ENCODE measurements around the gene ADAMTS18.

Gene ADAMTS18

DNA sequence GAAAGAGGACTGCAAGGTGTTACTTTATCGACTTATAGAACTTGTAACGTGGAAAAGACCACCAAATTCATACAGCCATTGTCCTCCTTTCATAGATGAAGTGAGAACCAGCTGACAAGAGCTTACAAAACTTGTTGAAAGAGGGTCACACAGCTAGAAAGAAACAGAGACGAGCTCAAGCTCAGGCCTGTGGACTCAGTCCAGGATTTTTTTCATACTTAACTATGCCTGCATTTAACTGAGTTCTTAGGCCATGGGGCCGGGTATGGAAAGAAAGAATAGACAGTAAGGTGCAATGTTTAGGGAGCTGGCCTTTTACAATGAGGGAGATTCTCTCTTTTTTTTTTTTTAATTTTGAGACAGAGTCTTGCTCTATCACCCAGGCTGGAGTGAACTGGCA is 106.1 kb downstream of the ADAMTS18 start:
- DNase-seq (ENCODE audit: low read depth): no peak

DNA sequence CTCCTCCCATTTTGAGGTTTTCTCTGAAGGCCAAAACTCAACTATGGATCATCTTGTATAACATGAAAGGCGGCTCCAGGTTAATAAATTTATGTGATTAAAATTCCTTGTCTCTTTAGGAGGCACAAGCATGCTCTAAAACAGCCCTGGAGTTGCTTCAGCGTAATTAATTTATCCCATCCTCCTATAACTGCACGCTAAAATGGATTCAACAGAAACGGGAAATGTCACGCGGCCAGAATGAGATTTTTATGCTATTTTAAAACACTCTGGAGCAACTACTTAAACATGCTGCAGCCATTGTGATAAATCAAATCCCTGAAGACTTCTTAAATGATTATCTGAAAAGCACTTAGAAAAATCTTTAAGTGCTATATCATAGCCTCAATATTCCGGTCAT is 106.6 kb downstream of the ADAMTS18 start:
- no peak for DNase-seq (ENCODE audit: low read depth)

DNA sequence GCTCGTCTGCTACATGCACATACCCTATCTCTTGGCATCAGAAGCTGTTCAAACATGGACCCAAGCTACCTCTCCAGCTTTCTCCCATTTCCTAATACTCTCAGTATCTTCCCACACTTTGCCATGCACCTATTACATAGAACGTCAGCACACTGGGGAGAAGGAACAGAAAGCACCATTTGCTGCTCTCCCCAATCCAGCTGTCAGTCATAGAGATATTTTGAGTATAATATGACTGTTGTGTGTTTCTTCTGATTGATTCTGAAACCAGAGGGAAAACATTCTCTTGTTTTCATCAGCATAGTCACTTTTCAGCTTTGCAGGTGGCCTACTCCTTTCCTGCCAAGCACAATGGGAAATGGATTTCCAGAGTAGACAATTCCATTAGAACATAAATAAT is 107.1 kb downstream of the ADAMTS18 start:
- DNase-seq (ENCODE audit: low read depth): no peak

DNA sequence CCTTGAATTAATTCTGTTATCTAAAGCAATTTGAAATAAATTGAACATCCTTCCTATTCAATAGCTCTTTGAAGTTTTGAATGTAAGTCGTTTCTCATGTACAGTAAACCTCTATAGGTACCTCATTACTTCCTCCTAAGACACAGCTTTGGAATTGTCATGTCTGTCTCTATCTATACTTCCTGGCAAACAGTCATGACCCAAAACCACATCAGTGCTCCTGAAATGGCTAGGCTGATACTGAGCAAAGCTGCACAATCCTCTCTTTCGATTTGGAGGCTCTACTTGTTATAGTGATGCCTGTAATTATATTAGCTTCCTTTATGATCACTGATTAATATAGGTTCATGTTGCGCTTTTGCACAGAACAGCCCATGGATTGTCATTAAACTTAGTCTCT is 110.1 kb downstream of the ADAMTS18 start:
- no peak for DNase-seq (ENCODE audit: low read depth)

DNA sequence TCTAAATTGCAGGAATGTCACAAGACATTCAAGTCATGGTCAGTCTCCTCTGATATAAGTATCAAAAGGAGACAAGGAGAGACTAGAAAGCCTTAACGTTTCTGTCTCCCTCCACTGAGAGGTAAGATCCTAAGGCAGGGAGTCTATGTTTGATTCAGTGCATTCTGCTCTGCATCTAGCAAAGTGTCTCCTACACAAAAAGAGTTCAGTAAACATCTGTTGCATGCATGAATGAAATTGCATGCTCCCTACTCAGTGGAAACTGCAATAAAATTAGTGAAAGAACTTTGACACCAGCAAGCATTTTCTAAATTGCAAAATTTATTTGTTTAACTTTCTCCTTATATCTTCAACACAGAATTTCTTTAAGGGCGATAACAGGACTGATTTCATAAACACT is 111.1 kb downstream of the ADAMTS18 start:
- no peak for DNase-seq (ENCODE audit: low read depth)

DNA sequence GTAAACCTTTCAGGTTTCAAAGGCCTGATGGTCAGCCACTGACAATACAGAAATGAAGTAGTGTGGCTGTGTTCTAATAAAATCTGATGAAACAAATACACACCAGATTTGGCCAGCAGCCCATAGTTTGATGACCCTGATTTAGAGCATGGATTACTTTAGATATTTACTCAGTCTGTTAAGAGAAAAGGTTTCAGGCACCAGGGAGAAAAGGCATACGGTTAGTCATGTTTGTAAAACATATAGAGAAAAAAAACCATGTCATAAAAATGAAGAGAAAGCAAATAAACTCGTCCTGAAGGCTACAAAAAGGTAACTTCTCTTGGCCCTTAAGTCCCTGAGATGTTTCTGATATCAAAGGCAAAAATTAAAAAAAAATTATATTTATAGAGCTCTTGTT is 112.1 kb downstream of the ADAMTS18 start:
- no peak for DNase-seq (ENCODE audit: low read depth)

DNA sequence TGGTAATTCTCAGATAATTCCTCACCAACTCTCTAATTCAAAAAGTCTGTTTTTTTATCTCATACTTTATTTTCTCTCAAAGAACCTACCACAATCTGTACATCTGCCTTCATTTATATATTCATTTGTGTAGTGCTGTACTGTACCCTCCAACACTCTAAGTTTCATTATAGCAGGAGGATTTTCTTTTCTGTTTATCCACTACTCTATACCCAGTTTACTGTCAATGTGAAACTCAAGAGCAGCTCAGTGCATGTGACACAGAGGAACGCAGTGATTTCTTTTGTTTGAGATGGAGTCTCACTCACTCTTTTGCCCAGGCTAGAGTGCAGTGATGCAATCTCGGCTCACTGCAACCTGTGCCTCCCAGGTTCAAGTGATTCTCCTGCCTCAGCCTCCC is 117.8 kb downstream of the ADAMTS18 start:
- no peak for DNase-seq (ENCODE audit: low read depth)

DNA sequence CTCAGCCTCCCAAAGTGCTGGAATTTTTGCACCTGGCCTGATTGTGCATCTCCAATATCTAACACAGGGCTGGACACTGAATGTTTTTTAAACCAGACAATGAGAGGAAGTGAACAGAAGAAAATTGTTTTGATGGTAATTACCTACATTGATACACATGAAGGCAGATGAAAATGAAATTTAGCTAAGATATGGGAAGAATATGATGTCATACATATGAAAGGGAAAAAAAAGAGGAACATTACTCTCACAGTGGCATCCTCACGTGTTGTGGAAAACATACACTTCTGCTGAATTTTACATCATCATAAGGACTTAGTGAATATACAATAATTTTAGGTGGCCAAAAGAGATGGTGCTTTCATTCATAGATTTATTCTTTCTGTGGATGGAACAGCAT is 124.0 kb downstream of the ADAMTS18 start:
- DNase-seq (ENCODE audit: low read depth): no peak

DNA sequence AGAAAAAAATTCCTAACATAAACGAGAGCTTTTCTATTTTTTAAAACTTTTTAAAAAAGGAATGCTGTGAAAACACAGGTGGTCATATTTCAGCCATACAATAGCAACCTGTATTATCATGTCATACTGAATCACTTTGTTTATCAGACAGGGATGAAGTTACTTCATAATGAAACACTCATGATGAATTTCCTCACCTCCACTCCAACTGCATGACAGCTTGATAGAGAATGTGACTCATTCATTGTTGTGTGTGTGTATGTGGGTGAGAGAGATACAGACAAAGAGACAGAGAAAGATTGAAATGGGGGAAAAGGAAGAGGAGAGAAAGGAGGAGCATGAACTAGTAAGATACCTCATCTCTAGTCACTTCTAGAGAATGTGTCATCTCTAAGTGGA is 126.7 kb downstream of the ADAMTS18 start:
- DNase-seq (ENCODE audit: low read depth): no peak

DNA sequence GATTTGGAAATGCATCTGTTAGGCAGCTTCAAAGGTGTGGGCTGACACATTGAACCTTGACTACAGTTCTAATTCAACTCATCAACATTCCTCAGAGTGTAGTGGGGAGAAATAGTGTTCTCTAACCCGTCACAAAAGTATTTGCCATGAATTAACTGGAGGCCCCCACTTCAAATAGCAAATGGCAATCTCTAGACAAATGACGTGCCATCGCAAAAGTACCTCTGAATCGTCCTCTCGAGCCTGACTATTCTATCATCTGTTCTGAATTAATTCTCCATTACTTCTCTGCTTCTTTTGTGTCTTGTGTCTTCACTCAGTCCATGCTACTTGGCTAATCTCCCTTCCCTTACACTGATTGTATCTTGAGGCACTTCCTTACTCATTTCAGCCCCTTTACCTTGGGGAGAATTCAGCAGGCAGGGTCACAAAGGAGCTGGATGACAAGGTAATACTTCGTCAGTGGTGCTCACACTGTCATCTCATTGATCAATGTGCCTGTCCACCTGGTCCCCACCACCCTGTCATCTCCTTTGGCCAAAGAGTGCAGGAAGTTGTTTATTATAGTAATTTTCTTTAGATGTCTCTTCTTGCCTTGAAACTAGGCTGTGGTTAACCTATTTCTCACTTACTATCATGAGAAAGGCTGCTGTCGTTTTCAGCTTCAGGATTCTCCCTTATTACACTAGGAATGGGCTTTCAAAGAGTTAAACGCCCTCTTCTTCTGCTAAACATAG is 127.2 kb downstream of the ADAMTS18 start:
- no peak for DNase-seq (ENCODE audit: low read depth)

DNA sequence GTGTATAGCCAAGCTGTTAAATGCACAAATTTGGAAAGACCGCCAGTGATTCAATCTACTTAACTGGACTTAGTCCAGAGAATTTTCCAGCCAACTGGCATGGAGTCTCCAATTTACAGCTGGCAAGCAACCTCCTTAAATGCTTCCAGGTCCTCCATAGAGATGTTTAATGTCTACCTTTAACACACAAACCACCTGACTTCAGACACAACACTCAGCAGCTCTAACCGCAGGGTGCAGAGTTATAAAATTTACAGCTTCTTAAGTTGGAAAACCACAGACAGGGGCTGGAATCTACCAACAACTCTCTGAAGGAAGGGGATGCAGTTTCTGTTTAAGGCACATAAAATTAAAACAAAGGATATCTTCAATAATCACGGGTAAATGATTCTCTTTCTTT is 128.8 kb downstream of the ADAMTS18 start:
- DNase-seq (ENCODE audit: low read depth): no peak

DNA sequence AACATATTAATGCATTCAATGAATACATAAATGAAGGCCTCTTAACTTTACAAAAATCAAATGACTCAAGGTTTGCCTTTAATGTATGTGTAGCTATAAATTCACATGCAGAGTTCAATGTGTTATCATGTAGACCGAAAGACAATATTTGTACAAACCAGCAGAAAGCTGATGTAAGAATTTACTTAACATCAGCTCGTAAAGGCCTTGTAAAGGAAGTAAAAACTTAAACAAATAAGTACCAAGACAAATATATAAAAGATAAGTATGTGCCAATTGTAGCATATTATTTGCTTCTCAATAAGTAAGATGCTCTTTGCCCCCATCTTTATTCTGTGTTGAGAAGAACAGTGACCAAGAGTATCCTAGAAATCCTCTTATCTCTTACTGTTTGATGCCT is 130.0 kb downstream of the ADAMTS18 start:
- DNase-seq (ENCODE audit: low read depth): no peak

DNA sequence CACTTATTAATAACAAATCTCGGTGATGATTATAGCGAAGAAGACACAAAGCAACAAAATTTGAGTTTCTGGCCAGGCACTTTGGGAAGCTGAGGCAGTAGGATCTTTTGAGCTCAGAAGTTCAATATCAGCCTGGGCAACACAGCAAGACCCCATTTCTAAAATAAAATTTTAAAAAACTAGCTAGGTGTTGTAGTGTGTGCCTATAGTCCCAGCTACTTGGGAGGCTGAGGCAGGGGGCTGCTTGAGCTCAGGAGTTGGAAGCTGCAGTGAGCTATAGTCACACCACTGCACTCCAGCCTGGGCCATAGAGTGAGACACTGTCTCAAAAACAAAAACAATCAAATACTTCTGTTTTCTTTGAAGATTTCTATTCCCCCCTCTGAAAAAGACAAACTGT is 130.7 kb downstream of the ADAMTS18 start:
- DNase-seq (ENCODE audit: low read depth): no peak

DNA sequence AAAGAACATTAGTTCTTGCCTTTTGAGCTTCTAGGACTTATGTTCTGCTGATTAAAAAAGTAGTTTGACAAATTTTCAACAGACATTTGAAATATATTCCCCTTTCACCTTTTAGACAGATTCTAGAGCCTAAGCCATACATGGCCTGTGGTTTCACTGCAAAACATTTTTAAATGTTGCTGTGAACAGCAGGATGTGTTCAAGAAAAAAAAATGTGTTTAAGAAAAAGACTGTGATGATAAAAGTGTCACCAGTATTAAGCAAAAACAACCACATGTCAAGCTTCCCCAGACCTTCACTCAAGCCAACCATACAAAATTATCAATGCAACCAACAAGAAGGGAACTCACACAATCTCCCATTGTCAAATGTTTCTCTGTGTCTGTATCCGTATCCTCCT is 132.2 kb downstream of the ADAMTS18 start:
- DNase-seq (ENCODE audit: low read depth): no peak

DNA sequence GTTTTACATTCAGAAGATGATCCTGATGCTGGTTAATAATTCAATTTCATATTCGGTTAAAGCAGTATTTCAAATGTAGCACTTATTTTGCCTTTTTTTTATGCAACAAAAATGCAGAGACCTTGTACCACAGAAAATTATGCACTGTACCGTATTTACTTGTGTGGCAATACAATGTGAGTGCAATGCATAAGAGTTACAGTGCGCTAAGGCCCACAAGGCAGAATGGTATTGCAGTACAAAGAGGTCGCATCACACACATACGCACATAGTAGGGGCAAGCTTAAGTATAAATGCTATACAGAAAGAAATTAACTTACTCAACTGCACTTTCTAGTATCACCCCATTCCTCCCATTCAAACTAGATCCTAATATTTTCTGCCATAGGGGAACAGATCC is 132.6 kb downstream of the ADAMTS18 start:
- DNase-seq (ENCODE audit: low read depth): no peak

DNA sequence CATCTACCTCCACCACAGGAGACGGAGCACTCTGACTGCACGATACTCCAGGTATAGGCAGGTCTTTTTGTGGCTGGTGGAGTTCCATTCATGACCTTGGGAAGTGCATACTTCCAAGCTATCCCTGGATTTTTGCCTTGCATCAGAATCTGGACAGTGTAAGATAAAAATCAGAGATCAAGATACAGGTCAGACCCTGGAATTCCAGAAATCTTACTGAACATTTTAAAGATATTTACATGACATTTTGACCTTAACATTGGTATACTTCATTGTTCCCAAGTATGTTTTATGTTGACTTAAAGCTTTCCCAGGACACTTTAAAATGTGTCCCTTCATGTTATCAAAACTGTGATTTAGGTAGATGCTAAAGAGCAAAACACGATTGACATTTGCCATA is 134.6 kb downstream of the ADAMTS18 start:
- DNase-seq (ENCODE audit: low read depth): no peak

DNA sequence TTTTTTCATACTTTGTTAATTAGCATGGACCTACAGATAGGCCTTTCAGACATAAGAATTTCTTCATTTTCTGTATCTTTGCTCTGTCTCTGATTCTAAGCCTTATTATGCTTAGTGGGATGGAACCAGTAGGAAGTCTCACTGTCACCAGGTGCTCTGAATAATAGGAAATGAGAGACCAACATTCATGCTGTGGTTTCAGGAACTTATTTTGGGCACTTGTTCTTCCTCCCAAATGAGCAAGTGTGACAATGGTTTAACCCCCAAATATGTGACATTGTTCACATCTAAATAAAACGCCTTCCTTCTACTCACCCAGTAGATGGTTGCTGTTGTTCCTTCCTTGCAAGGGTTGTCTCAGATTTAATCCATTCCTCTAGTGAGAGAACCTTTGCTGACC is 135.4 kb downstream of the ADAMTS18 start:
- no peak for DNase-seq (ENCODE audit: low read depth)

DNA sequence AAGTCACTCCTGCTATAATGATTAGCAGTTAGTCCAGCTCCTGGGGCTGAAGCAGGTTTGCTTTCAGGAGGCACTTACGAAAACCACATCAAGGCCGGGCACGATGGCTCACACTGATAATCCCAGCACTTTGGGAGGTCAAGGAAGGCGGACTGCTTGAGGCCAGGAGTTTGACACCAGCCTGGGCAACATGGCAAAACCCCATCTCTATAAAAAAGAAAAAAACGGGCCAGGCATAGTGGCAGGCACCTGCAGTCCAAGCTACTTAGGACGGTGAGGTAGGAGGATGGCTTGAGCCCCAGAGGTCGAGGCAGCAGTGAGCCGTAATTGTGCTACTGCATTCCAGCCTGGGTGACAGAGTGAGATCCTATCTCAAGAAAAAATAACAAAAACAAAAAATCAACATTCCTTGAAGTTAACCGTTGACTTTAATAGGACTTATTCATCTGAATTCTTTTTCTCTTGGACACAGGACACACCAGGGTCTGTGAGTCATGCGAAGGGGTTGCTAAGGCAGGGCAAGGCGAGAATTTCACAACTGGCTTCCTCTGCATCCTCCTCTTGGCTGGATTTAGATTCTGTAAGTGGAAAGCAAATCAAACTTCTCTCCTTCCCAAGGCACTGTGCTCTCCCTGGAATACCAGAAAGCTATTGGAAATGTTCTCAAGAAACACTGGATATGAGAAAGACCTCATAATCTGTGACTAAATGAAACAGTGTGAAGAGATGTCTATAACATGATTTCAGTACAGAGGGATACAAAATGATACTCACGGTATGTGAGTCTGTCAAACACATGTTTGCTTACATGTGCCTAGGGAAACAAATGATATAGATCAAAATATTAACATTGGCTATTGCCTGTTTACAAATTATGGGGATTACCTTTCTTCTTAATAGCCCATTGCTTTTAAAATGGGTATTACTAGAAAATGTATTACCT is 136.1 kb downstream of the ADAMTS18 start:
- peak; percentile 84 for DNase-seq (ENCODE audit: low read depth)

DNA sequence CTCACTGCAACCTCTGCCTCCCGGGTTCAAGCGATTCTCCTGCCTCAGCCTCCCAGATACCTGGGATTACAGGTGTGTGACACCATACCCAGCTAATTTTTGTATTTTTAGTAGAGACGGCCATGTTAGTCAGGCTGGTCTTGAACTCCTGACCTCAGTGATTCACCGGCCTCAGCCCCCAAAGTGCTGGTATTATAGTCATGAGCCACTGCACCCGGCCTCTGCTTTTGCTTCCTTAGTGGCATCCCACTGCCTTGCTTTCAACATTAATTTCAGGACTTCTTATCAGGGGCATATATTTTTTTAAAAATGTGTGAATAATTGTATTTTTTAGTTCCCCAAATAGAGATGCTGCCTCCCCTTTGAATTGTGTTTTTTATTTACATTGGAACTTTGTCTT is 136.8 kb downstream of the ADAMTS18 start:
- DNase-seq (ENCODE audit: low read depth): no peak

DNA sequence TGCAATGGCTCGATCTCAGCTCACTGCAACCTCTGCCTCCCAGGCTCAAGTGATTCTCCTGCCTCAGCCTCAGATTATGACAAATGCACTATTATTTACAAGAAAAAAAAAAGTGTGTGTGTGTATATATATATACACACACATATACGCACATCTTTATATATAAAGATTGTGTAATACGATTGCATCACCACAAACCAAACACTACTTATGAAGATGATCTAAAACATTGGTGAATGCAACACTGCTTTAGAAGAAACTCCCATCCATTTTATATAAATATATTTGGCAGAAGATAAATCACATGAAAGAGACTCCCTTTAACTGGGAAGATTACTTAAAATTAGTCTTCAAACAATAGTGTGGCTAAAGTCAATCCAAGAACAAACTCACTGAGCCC is 138.9 kb downstream of the ADAMTS18 start:
- DNase-seq (ENCODE audit: low read depth): no peak

DNA sequence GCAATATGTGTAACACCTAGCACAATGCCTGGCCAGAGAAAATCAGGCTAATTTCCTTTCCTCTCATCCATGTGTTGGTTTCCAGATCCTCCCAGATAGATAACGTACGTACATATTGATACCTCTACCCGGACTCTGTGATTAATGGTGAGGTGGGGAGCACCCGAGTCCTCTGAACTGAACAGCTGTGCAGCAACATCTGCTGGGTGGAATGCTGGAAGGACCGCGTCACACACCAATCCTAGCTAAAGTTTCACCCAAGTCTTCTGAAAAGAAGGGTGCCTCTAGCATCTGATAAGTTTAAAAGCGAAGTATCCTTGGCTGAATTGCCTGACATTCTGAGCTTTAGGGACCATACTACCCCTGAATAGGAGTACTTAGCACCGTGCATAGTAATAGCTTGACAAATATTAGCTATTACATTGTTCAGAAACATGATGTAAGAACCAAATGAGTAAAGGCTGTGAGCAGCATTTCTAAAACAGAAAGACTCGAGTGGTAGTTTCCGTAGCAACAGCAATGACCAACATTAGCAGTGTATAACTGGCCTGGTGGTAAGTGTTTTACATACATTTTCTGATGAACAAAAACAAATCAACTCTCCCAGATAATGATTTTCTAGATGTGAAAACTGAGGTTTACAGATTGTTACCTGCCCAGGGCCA is 144.3 kb downstream of the ADAMTS18 start:
- DNase-seq (ENCODE audit: low read depth): peak; percentile 29

DNA sequence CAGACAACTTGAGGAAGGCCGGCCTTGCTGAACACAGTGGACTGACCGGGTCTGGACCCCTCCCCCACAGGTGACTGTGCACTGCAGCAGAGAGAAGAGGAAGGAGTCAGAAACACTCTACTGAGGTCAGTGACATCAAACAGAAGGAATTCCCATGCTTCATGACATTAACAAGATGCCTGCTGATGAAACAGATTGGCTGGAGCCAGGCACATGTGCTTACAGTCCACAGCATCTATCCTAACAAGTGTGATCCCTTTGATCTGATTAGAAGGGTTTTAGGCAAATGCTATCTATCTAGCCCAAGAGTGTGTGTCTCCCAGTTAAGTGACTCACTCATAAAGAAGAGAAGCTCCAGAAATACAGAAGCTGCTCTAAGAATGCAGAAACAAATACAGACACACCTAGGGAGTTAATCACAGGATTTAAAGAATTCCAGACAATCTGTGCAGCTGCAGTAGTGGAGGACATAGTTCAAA is 145.5 kb downstream of the ADAMTS18 start:
- DNase-seq (ENCODE audit: low read depth): no peak

DNA sequence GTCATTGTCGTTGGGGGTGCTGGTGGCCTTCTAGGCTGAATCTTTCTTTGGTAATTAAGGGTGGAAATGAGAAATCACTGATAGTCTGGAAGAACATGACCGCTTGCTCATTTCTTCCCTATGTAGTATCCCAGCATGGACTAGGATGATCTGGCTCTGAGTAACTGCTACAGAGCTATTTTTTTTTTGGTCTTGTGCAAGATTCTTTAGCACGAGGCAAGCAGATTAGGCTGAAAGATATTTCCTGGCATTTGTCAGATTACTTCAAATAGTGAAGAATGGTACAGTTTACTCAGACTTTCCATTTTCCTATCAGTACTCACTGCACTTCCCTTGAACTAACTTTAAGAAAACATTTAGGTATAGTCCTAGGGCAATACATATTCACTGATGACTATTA is 146.6 kb downstream of the ADAMTS18 start:
- peak; percentile 63 for DNase-seq (ENCODE audit: low read depth)
